Sciatic nerve (tissue), 2 donors: ENCODE measurements around the gene HERC6. TPM values are rescaled to one million over a fixed set of nuclear protein-coding genes. Genes with fewer than 3 reads are reported as not detected.
"Not testable (repeated sequence)": the region's sequence is repeated elsewhere in the genome, so short reads cannot be mapped to it uniquely, and the experiment has no call there.

Experiments
- ATAC-seq: fragments of 200-7000 bp; cut with Tn5 transposase; one replicate; pipeline ENCODE4 v1.9.1; 2020; ENCODE audit warnings: mild to moderate bottlenecking, moderate library complexity
- DNase-seq: peaks from one replicate; pipeline ENCODE4 v3.0.0-alpha.2; 2020; ENCODE audit warnings: low spot score
- intact Hi-C: fragments of 100-400 bp; cut with DNase I; formaldehyde crosslinking; loops from one replicate; pipeline ENCODE4 v1.14.2; 2022
- total RNA-seq: library from RNA; stranded (reverse); fragmentation: NEBNext Ultra II Directional; extraction: Animal tissue kit (Norgen Biotek cat#: 25700); gene quantifications from one replicate; pipeline ENCODE4 v1.2.1, GENCODE V29; 2021
- donor health status: DM: no; HTN: no; CAD: no.
- donor health status: DM: no; HTN: no; CAD: no.

The HERC6 gene
- total RNA-seq, 1 donor from 2014 or later, result 9.5 TPM

- intact Hi-C loops, result no loop called here
- ATAC-seq, result no peak
- no peak for DNase-seq
These were observed 60.6 kb downstream of the HERC6 start for GRCh38 chr4:88439161-88439760.

GRCh38 chr4:88440146-88440545 lies 61.5 kb downstream of the HERC6 start:
- DNase-seq (no peak), ATAC-seq (no peak)
- intact Hi-C loops, result no loop called here

- ATAC-seq, result no peak
- intact Hi-C loops, result no loop called here
- DNase-seq, result no peak
These were observed 63.0 kb downstream of the HERC6 start for GRCh38 chr4:88441696-88442095.

- no peak for ATAC-seq
- DNase-seq, result no peak
- intact Hi-C loops, result no loop called here
These were observed 64.1 kb downstream of the HERC6 start for GRCh38 chr4:88442689-88443191.

- ATAC-seq (no peak), DNase-seq (no peak)
- intact Hi-C loops, result no loop called here
These were observed 64.8 kb downstream of the HERC6 start for GRCh38 chr4:88443486-88443885.

GRCh38 chr4:88445252-88445651 lies 66.6 kb downstream of the HERC6 start:
- no peak for ATAC-seq
- intact Hi-C loops, result no loop called here
- DNase-seq, result no peak

GRCh38 chr4:88446124-88446523 lies 67.5 kb downstream of the HERC6 start:
- no peak for ATAC-seq
- no peak for DNase-seq
- intact Hi-C loops, result no loop called here

GRCh38 chr4:88447371-88448095 lies 68.9 kb downstream of the HERC6 start:
- no peak for ATAC-seq
- intact Hi-C loops, result no loop called here
- no peak for DNase-seq

GRCh38 chr4:88448211-88448765 lies 69.6 kb downstream of the HERC6 start:
- intact Hi-C loops, DNase-seq, ATAC-seq: not testable (repeated sequence)

GRCh38 chr4:88448889-88449288 lies 70.2 kb downstream of the HERC6 start:
- intact Hi-C loops, result no loop called here
- DNase-seq, result no peak
- no peak for ATAC-seq

- ATAC-seq (no peak), DNase-seq (no peak)
- intact Hi-C loops, result no loop called here
These were observed 70.6 kb downstream of the HERC6 start for GRCh38 chr4:88449290-88449689.

- ATAC-seq (no peak), DNase-seq (no peak)
- intact Hi-C loops, result no loop called here
These were observed 72.6 kb downstream of the HERC6 start for GRCh38 chr4:88451205-88451604.

- intact Hi-C loops, result no loop called here
- no peak for DNase-seq
- ATAC-seq, result no peak
These were observed 74.3 kb downstream of the HERC6 start for GRCh38 chr4:88452912-88453311.

- intact Hi-C loops, result no loop called here
- DNase-seq (peak; percentile 95), ATAC-seq (peak; percentile 97)
These were observed 78.1 kb downstream of the HERC6 start, which contains the start of gene HERC5 for GRCh38 chr4:88456670-88457306. TSS of gene HERC5 (plus strand) at chr4:88457119. CDS start at chr4:88457270, 151 bp downstream.

- peak; percentile 20 for ATAC-seq
- peak; percentile 70 for DNase-seq
- intact Hi-C loops, result no loop called here
These were observed 78.9 kb downstream of the HERC6 start for GRCh38 chr4:88457307-88458103.

GRCh38 chr4:88458104-88458740 lies 79.6 kb downstream of the HERC6 start:
- ATAC-seq (no peak), DNase-seq (no peak)
- intact Hi-C loops, result no loop called here

- ATAC-seq, result no peak
- DNase-seq, result no peak
- intact Hi-C loops, result no loop called here
These were observed 87.1 kb downstream of the HERC6 start for GRCh38 chr4:88465653-88466192.

- intact Hi-C loops, result no loop called here
- DNase-seq (no peak), ATAC-seq (no peak)
These were observed 88.7 kb downstream of the HERC6 start for GRCh38 chr4:88467392-88467791.
